Measurements from ENCODE around the gene WWOX. TPM values are rescaled to one million over a fixed set of nuclear protein-coding genes. Genes with fewer than 3 reads are reported as not detected.

Gene WWOX
- total RNA-seq, 6 donors from 2014 or later: 18.7 to 167 (median 31.0) TPM

DNA sequence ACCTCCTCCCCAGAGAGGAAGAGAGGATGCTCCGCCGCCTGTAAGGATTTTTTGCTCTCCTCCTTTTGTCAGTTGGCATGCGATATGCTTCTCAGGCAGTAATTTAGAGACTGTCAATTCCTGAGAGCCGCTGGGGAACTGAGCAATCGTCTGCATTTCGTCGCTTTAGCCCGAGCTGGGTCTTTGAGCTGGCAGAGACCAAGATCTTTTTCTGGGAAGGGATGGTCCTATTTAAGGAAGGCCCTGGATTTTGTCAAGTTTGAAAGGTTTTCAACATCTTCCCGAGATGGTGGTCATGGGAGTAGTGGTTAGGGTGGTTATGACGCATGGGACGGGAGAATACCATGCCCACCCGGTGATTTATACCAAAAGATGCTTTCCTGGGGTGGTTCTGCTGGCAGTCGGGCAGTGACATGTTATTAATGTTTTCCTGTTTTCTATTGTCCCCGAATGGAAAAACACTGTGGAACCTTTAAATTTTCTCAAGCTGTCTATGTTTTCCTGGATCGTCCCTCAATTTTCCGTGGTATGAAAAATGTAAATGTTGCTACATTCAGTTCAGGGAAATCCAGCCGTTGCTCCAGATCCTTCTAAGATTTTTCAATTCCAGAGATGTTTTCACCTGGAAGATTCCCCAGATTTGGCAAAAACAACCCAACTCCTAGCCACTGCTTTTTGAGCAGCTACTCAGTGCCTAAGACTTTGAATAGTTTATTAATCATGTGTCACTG is 914.6 kb downstream of the WWOX start:
- H3K4me3 ChIP-seq: no peak overlapping the region
- ATAC-seq (ENCODE audit: low FRiP score in 2 of 2) (no peak), DNase-seq (no peak)
- WGBS, 2 donors: 83 to 84% methylated on average over 17 of the region's 17 CpGs
- H3K27ac ChIP-seq: no peak overlapping the region
- no peaks in the 10 kb centered on the region for H3K4me1 ChIP-seq
- no peaks in the 10 kb centered on the region for H3K27me3 ChIP-seq
- TF ChIP-seq EP300 (IDR thresholded peaks at IDR 0.05): no peak
- TF ChIP-seq POLR2A (IDR thresholded peaks at IDR 0.05): no peak
- no peak for TF ChIP-seq POLR2AphosphoS5 (IDR thresholded peaks at IDR 0.05)
- TF ChIP-seq, protein P1, sequence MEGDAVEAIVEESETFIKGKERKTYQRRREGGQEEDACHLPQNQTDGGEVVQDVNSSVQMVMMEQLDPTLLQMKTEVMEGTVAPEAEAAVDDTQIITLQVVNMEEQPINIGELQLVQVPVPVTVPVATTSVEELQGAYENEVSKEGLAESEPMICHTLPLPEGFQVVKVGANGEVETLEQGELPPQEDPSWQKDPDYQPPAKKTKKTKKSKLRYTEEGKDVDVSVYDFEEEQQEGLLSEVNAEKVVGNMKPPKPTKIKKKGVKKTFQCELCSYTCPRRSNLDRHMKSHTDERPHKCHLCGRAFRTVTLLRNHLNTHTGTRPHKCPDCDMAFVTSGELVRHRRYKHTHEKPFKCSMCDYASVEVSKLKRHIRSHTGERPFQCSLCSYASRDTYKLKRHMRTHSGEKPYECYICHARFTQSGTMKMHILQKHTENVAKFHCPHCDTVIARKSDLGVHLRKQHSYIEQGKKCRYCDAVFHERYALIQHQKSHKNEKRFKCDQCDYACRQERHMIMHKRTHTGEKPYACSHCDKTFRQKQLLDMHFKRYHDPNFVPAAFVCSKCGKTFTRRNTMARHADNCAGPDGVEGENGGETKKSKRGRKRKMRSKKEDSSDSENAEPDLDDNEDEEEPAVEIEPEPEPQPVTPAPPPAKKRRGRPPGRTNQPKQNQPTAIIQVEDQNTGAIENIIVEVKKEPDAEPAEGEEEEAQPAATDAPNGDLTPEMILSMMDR (IDR thresholded peaks at IDR 0.05): no peak
- no peaks in the 10 kb centered on the region for H3K9me3 ChIP-seq
- no peaks in the 10 kb centered on the region for H3K36me3 ChIP-seq

DNA sequence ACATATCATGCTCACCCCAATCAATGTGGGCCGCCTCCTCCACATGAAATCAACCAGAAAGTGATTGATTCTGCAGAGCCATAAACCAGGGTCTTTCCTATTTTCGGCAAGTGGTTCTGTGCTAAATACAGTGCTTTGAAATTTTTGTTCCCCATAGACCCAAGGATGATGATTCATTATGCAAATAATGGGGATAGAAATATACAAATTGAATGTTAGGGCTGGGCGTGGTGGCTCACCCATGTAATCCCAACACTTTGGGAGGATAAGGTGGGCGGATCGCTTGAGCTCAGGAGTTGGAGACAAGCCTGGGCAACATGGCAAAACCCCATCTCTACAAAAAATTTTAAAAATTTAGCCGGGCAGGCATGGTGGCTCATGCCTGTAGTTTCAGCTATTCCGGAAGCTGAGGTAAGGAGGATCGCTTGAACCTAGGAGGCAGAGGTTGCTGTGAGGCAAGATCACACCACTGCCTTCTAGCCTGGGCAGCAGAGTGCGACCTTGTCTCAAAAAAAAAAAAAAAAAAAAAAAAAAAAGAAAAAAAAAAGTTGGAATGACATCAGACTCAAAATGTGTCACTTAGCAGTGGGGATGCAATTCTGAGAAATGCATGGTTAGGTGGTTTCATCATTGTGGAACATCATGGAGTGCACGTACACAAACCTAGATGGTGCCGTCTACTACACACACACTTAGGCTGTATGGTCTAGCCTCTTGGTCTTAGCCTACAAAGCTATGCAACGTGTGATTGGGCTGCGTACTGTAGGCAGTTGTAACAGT is 919.4 kb downstream of the WWOX start:
- H3K4me1 ChIP-seq: no peaks in the 10 kb centered on the region
- DNase-seq: no peak
- no peaks in the 10 kb centered on the region for H3K27me3 ChIP-seq
- WGBS, 2 donors: 88 to 91% methylated on average over 13 of the region's 13 CpGs
- no peak for ATAC-seq (ENCODE audit: low FRiP score in 2 of 2)
- no peaks in the 10 kb centered on the region for H3K36me3 ChIP-seq
- H3K27ac ChIP-seq: no peak overlapping the region
- TF ChIP-seq, protein P1 (IDR thresholded peaks at IDR 0.05): no peak
- TF ChIP-seq POLR2A (IDR thresholded peaks at IDR 0.05): no peak
- no peak for TF ChIP-seq POLR2AphosphoS5 (IDR thresholded peaks at IDR 0.05)
- TF ChIP-seq EP300 (IDR thresholded peaks at IDR 0.05): no peak
- no peak overlapping the region for H3K4me3 ChIP-seq
- H3K9me3 ChIP-seq: no peaks in the 10 kb centered on the region

DNA sequence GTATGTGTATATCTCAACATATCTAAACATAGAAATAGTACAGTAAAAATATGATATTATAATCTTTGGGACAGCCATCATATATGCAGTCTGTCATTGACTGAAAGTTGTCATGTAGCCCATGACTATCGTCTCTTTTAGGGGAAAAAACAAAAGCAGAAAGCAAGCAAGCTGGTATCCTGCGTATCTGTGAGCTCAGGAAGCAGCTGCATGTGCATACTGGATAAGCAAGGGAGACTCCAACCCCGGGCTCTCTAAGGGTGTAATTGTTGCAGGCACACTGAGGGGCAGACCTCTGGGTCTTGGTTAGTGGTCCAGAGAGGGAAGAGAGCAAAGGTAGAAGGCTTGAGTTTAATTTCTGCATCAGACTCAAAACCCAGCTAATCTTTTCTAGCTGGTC is 920.0 kb downstream of the WWOX start:
- ATAC-seq (ENCODE audit: low FRiP score in 2 of 2) (no peak), DNase-seq (no peak)
- Histone ChIP-seq H3K36me3 (no peaks in the 10 kb centered on the region), H3K9me3 (no peaks in the 10 kb centered on the region), H3K27ac (no peak overlapping the region), H3K4me3 (no peak overlapping the region), H3K4me1 (no peaks in the 10 kb centered on the region), H3K27me3 (no peaks in the 10 kb centered on the region)
- WGBS, 2 donors: 52 to 57% methylated on average over 3 of the region's 3 CpGs
- no peak for TF ChIP-seq POLR2A (IDR thresholded peaks at IDR 0.05)
- no peak for TF ChIP-seq EP300 (IDR thresholded peaks at IDR 0.05)
- no peak for TF ChIP-seq POLR2AphosphoS5 (IDR thresholded peaks at IDR 0.05)
- TF ChIP-seq, protein P1 (IDR thresholded peaks at IDR 0.05): no peak

DNA sequence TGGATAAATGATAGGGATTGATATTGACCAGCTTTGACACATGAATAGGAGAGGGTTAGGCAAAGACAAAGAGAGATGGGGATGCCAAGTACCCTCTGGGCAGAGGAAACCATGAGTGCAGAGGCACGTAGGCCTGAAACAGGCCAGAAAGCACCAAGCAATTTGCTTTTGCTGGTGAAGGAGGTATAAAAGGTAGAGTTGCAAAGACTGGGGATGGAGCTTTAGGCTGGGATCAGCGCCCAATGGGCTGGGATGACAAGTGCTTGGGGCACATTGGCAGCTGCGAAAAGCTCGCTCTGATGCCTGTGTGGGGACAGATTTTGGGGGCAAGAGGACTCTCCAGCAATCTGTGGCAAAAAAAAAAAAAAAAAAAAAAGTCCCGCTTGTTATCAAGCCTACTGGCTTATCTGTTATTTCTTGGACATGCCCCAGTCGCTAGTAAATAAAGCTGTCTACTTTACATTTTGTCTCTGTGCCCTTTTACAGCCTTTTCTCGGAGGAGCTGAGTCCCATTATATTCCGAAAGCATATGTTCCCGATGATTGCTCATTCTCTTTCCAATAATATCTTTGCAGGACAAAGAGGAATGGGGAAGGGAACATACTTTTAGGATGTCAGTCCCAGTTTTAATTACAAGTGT is 922.7 kb downstream of the WWOX start:
- Histone ChIP-seq H3K9me3 (no peaks in the 10 kb centered on the region), H3K27me3 (no peaks in the 10 kb centered on the region), H3K4me3 (no peak overlapping the region), H3K36me3 (no peaks in the 10 kb centered on the region), H3K27ac (no peak overlapping the region), H3K4me1 (no peaks in the 10 kb centered on the region)
- 92 to 94% methylated on average over 9 of the region's 9 CpGs for WGBS, 2 donors
- TF ChIP-seq EP300 (IDR thresholded peaks at IDR 0.05) (no peak), POLR2A (IDR thresholded peaks at IDR 0.05) (no peak), POLR2AphosphoS5 (IDR thresholded peaks at IDR 0.05) (no peak)
- TF ChIP-seq, protein P1 (IDR thresholded peaks at IDR 0.05): no peak
- DNase-seq (no peak), ATAC-seq (ENCODE audit: low FRiP score in 2 of 2) (no peak)
